Nephron progenitor cell (in vitro differentiated cells): ENCODE measurements around the gene RGL1.

Experiments used
- DNase-seq: peaks from one replicate; pipeline ENCODE4 v3.0.0; 2021
- H3K27ac Mint-ChIP-seq: 2 replicates; pipeline ENCODE4 v1.8.0; 2021; ENCODE audit warnings: mild to moderate bottlenecking, moderate library complexity, mixed read lengths
- H3K27me3 Mint-ChIP-seq: 2 replicates; pipeline ENCODE4 v1.8.0; 2021; ENCODE audit warnings: mild to moderate bottlenecking, low read depth, mixed read lengths; ENCODE audit not compliant: poor library complexity
- H3K36me3 Mint-ChIP-seq: 2 replicates; pipeline ENCODE4 v1.8.0; 2021; ENCODE audit warnings: low read depth, mixed read lengths
- H3K4me1 Mint-ChIP-seq: 2 replicates; pipeline ENCODE4 v1.8.0; 2021; ENCODE audit warnings: mixed read lengths
- H3K4me3 Mint-ChIP-seq: 2 replicates; pipeline ENCODE4 v1.8.0; 2021; ENCODE audit warnings: mild to moderate bottlenecking, moderate library complexity, mixed read lengths
- H3K9me3 Mint-ChIP-seq: 2 replicates; pipeline ENCODE4 v1.8.0; 2021; ENCODE audit warnings: mild to moderate bottlenecking, moderate library complexity, mixed read lengths
- TF ChIP-seq, protein P1 (sequence below): fragments of 200-600 bp; sonication (generic); IDR thresholded peaks from 2 replicates; pipeline ENCODE4 v1.5.0; 2021; ENCODE audit warnings: antibody characterized with exemption

RGL1 gene

GRCh38 chr1:183841550-183841949 lies 36.6 kb downstream of the RGL1 start:
- no peak for DNase-seq
- H3K36me3 Mint-ChIP-seq = peaks cover 7% of the 10 kb centered on the region
- no peaks in the 10 kb centered on the region for H3K9me3 Mint-ChIP-seq
- H3K4me3 Mint-ChIP-seq = no peak overlapping the region
- no peaks in the 10 kb centered on the region for H3K27me3 Mint-ChIP-seq
- peaks cover 34% of the 10 kb centered on the region for H3K4me1 Mint-ChIP-seq
- no peak overlapping the region for H3K27ac Mint-ChIP-seq
- TF ChIP-seq, protein P1, sequence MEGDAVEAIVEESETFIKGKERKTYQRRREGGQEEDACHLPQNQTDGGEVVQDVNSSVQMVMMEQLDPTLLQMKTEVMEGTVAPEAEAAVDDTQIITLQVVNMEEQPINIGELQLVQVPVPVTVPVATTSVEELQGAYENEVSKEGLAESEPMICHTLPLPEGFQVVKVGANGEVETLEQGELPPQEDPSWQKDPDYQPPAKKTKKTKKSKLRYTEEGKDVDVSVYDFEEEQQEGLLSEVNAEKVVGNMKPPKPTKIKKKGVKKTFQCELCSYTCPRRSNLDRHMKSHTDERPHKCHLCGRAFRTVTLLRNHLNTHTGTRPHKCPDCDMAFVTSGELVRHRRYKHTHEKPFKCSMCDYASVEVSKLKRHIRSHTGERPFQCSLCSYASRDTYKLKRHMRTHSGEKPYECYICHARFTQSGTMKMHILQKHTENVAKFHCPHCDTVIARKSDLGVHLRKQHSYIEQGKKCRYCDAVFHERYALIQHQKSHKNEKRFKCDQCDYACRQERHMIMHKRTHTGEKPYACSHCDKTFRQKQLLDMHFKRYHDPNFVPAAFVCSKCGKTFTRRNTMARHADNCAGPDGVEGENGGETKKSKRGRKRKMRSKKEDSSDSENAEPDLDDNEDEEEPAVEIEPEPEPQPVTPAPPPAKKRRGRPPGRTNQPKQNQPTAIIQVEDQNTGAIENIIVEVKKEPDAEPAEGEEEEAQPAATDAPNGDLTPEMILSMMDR = no peak

GRCh38 chr1:183841950-183842794 lies 37.3 kb downstream of the RGL1 start:
- TF ChIP-seq, protein P1 = no peak
- Mint-ChIP-seq H3K27ac (peak overlapping the region; percentile 37), H3K36me3 (peaks cover 7% of the 10 kb centered on the region)

DNA sequence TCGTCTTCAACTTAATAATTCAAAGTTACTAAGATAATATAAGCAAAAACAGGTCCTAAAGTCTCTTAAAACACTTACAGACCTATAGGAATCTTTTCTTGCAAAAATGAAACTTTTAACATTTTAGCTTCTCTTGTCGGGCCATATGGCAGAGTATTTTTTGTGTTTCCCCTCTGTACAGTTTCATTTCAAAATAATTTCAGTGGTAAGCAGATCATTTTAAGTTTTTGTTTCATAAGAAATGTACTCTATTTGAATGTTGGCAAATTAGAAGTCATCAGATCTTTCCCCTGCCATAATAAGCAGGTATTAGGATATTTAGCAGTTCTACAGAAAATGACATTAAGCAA lies 37.9 kb downstream of the RGL1 start:
- Mint-ChIP-seq H3K27me3 (no peaks in the 10 kb centered on the region), H3K4me1 (peaks cover 23% of the 10 kb centered on the region), H3K36me3 (peaks cover 7% of the 10 kb centered on the region), H3K9me3 (no peaks in the 10 kb centered on the region), H3K27ac (no peak overlapping the region), H3K4me3 (no peak overlapping the region)
- TF ChIP-seq, protein P1 = no peak
- no peak for DNase-seq

More at GRCh38 chr1:183841950-183842794, 37.3 kb downstream of the RGL1 start:
- Mint-ChIP-seq H3K9me3 (no peaks in the 10 kb centered on the region), H3K4me3 (no peak overlapping the region), H3K4me1 (peaks cover 28% of the 10 kb centered on the region), H3K27me3 (no peaks in the 10 kb centered on the region)
- no peak for DNase-seq

GRCh38 chr1:183844806-183845205 lies 39.9 kb downstream of the RGL1 start:
- no peaks in the 10 kb centered on the region for H3K9me3 Mint-ChIP-seq
- H3K4me1 Mint-ChIP-seq = peaks cover 23% of the 10 kb centered on the region
- H3K36me3 Mint-ChIP-seq = no peaks in the 10 kb centered on the region
- H3K27ac Mint-ChIP-seq = no peak overlapping the region
- no peaks in the 10 kb centered on the region for H3K27me3 Mint-ChIP-seq
- H3K4me3 Mint-ChIP-seq = no peak overlapping the region
- DNase-seq = no peak
- TF ChIP-seq, protein P1 = no peak

DNA sequence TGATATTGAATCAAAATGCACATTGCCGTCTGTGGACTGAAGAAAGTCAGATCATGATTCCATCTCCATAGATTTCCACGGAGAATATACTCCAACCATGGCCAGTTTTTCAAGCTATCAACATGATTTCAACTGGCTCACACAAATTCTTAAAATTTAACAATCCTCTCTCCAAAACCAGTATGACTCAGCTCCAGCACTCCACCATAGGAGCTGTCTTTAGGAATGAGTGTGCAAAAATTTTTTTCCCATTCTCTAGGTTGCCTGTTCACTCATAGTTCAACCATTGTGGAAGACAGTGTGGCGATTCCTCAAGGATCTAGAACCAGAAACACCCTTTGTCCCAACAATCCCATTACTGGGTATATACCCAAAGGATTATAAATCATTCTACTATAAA lies 40.8 kb downstream of the RGL1 start:
- H3K4me1 Mint-ChIP-seq = peaks cover 23% of the 10 kb centered on the region
- H3K36me3 Mint-ChIP-seq = no peaks in the 10 kb centered on the region

More for the DNA sequence above, 40.8 kb downstream of the RGL1 start:
- H3K27me3 Mint-ChIP-seq = no peaks in the 10 kb centered on the region
- TF ChIP-seq, protein P1 = no peak
- no peaks in the 10 kb centered on the region for H3K9me3 Mint-ChIP-seq
- no peak overlapping the region for H3K27ac Mint-ChIP-seq
- no peak overlapping the region for H3K4me3 Mint-ChIP-seq
- DNase-seq = no peak
